GM19025 (cell line): ENCODE measurements around the gene CNTN6.
"Not testable (repeated sequence)": the region's sequence is repeated elsewhere in the genome, so short reads cannot be mapped to it uniquely, and the experiment has no call there.

ENCODE experiments used
- ATAC-seq: cut with Tn5 transposase; IDR thresholded peaks from one replicate; pipeline ENCODE4 v1.9.1; 2021; ENCODE audit warnings: mild to moderate bottlenecking, low read depth, moderate library complexity; ENCODE audit not compliant: unreplicated experiment

The CNTN6 gene

DNA sequence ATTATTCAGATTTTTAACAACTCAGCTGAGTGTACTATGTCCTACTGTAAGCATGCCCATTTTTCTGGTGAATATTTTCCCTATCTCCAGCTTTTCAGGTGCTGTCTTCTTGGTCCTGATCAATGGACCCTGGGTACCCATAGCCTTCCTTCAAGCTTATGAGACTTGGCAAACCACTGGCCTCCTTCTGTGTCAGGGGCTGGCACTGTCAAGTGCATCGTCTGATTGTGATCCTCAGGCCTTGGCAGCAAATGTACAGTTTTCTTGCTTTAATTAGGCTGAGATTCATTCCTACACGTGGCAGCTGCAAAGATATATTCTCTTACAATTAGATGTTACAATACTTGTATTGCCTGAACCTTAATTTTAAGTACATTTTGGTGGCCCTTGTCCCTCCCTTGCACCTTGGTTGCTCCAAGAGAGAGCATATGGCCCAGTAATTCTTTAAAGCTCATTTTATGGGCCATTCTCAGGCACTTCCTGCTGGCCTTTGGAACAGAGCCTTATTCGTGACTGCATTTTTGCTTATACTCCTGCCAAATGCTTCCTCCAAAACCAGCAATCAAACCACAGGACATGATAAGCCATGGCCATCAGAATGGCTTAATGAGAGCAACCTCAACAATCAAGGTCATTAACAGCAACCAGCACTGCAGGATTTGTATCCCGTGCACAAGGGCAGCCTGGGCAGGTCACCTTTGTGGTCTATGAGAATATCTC lies 179.9 kb downstream of the CNTN6 start:
- no peak for ATAC-seq

GRCh38 chr3:1275495-1275894 lies 182.7 kb downstream of the CNTN6 start:
- ATAC-seq, result no peak

DNA sequence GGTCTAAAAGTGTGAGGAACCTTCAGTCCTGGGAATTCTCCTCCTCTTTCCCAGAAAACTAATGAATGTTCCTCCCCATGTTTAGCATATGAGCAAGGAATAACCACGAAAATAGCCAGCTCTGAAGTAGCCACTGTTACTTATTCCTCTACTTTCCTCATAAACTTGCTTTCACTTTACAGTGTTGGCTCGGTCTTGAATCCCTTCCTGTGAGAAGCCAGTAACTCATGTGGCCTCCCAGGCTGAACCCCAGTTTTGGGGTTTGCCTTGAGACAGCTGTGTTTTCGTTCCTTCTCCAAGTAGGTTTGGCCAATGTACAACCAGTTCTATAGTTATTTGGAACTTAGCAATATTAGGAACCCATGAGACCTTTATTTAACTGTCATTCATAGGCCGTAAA lies 195.0 kb downstream of the CNTN6 start:
- ATAC-seq, result no peak

GRCh38 chr3:1288805-1289494 lies 196.1 kb downstream of the CNTN6 start:
- no peak for ATAC-seq

GRCh38 chr3:1292571-1293071 lies 199.8 kb downstream of the CNTN6 start:
- no peak for ATAC-seq

GRCh38 chr3:1294586-1294985 lies 201.8 kb downstream of the CNTN6 start:
- no peak for ATAC-seq

- no peak for ATAC-seq
Observed at GRCh38 chr3:1318296-1319005, 225.6 kb downstream of the CNTN6 start.

DNA sequence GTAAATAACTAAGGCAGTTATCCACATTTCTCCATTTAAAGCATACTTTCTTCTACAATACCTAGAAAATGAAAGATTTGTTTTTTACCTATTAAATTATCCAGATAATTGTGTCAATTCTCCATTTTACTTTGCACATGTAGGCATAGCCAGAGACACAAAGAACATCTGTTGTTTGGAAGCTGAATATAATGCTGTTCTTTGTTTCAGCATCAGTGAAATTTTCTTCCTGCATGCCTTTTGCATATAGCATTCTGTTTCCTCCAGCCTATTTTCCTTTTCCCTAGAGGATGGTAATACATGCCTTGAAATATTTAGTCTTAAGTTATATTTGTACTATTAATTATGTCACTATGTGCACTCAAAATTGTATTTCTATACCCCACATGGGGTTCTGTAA lies 233.7 kb downstream of the CNTN6 start:
- ATAC-seq, result no peak

GRCh38 chr3:1330107-1330506 lies 237.3 kb downstream of the CNTN6 start:
- no peak for ATAC-seq

GRCh38 chr3:1346386-1346785 lies 253.6 kb downstream of the CNTN6 start:
- no peak for ATAC-seq

DNA sequence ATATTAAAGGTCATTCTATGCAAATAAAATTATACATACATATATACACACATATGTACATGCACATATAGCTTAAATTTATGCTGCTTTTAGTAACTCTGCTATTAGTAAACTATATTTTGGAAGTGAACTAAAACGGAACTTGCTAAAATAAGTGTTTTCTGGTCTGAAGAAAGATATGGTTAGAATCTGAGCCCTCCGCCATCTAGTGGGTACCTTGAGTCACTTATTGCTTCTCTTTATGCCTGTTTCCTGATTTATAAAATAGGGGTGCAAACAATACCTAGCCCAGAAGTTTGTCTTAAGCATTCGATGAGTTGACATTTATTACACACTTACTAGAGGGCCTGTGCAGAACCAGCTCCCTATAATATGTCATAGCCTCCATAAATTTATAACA lies 255.7 kb downstream of the CNTN6 start:
- ATAC-seq, result no peak

DNA sequence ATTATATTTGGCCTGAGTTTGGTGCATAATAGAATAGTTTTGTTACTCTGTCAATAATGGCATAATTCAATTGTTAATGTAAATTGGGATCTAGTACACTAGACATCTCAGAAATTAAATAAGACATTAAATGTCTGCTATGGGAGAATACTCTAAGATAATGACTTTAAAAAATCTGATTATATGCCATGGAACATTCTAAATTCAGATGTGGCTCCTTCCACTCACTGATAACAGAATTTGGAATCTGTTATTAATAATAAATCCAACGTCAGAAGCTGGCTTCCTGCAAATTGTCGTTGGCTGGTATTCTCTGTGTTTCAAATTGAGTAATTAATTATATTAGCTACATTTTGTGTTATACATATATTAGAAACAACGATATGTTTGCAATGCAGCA lies 258.1 kb downstream of the CNTN6 start:
- ATAC-seq, result no peak

DNA sequence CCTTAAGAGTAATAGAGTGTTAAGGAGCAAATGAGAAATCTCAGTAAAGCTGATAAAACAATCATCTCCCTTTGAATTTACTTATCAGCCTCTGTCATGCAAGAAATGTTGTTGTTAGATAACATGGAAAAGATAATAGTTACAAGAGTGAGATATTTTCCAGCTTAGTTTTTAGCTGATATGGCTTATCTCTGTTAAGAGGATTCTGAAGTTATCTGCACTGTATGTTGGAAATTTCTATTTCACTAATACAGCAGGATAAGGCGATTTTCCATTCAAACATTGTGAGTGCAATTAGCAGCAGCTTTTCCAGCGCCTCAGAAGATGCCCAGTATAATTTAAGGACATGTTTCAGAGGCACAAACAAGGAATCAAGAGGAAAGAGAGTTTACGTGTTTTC lies 262.9 kb downstream of the CNTN6 start:
- ATAC-seq, result no peak

- no peak for ATAC-seq
Observed at GRCh38 chr3:1356101-1356500, 263.3 kb downstream of the CNTN6 start.

GRCh38 chr3:1365528-1365927 lies 272.7 kb downstream of the CNTN6 start:
- ATAC-seq, result no peak

DNA sequence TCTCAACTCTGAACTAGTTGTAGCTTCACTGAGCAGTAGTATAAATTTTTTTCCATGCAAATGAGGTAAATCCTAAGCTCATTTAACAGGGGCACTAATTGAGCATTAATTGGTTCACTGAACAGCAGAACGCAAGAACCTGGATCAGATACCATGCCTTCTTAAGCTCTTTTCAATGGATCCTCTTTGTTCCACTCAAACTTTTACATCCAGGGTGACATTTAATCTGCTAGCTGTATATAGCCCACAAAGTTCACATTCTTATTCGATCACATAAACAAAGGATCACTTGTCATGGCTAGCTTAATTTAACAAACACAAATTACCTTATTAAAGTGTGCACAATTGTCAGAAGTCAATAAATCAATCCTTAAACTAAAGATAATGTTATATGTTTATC lies 281.6 kb downstream of the CNTN6 start:
- no peak for ATAC-seq

GRCh38 chr3:1375145-1375544 lies 282.3 kb downstream of the CNTN6 start:
- ATAC-seq, result no peak

DNA sequence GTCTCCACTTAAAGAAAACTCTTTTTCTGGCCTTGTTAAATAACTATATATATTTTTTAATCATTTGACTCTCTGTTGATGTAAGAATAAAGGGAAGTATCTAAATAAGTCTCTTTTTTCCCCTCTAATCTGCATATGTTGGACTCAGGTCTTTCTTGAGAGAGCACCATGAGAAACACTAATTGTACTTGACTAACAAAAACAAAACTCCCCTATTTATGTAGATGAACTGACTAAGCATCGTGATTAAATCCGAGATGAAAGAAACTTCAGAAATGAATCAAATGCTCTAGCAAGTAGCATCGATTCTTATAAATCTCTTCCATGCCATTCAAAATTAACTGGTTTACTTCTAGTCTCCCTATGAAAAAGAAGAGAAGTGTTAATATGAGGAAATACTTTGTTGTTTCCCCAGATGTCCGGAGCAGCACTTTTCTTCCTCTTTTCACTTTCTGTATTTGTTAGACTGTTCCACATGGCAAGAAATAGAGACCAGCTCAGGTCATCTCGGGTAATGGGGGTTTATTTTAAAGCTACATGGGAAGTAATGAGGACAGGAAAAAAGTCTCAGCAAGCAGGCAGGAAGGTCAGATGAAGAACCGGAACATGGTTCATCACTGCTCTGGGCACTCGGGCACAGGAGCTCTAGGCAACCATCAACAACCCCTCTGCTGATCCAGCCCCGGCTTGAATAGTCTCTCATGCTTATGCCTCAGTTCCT lies 288.3 kb downstream of the CNTN6 start:
- ATAC-seq, result peak; percentile 77

GRCh38 chr3:1381647-1382036 lies 288.8 kb downstream of the CNTN6 start:
- ATAC-seq, result peak; percentile 10

DNA sequence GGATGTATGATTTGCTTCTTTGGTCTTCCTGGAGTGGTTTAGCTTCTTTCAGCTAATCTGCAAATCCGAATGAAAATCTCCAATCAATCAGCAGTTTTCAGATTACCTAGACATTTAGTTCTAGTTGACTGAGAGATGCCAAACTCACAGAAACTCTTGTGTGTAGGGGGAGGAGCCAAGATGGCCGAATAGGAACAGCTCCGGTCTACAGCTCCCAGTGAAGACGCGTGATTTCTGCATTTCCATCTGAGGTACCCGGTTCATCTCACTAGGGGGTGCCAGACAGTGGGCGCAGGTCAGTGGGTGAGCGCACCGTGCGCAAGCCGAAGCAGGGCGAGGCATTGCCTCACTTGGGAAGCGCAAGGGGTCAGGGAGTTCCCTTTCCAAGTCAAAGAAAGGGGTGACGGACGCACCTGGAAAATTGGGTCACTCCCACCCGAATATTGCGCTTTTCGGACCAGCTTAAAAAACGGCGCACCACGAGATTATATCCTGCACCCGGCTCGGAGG lies 294.6 kb downstream of the CNTN6 start:
- ATAC-seq, result not testable (repeated sequence)

DNA sequence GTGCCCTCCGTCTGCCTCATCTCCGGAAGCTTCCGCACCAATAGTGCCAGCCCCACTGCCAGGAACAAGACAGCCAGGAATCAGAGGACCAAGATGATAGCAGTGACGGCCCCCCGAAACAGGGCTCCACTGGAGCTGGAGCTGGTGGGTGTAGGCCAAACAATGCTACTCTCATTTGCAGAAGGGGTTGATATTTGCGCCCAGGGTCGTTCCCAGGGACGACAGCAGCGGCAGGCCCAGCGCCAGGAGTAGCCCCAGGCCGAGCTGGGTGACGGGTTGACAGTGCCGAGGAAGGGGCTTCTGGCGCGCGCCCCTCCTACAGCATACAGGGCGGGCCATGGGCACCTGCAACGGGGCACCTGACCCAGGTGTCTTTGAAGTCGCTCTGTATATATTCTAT lies 301.4 kb downstream of the CNTN6 start:
- ATAC-seq, result no peak
